ENCODE data around the gene SUGT1. TPM values are rescaled to one million over a fixed set of nuclear protein-coding genes. Genes with fewer than 3 reads are reported as not detected.
"Not testable (repeated sequence)": the region's sequence is repeated elsewhere in the genome, so short reads cannot be mapped to it uniquely, and the experiment has no call there.

Gene SUGT1
- total RNA-seq, 1 donor from 2014 or later, result 71.8 TPM

DNA sequence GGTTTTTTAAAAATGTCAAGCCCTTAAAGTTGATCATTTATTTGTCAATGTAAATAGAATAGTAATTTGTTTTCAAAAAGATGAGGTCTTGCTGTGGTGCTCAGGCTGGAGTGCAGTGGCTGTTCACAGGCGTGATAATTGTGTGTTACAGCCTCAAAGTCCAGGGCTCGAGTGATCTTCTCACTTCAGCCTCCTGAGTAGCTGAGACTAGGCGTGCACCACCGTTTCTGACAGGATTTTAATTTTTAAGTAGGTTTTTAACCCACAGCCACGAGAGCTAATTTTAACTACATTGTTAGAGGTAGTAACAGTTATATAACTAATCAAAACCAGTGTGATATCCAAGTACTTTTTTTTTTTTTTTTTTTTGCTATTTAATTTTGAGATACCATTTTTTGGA is 43.9 kb downstream of the SUGT1 start:
- DNase-seq (ENCODE audit: low spot score), result no peak
- TF ChIP-seq, protein P1, sequence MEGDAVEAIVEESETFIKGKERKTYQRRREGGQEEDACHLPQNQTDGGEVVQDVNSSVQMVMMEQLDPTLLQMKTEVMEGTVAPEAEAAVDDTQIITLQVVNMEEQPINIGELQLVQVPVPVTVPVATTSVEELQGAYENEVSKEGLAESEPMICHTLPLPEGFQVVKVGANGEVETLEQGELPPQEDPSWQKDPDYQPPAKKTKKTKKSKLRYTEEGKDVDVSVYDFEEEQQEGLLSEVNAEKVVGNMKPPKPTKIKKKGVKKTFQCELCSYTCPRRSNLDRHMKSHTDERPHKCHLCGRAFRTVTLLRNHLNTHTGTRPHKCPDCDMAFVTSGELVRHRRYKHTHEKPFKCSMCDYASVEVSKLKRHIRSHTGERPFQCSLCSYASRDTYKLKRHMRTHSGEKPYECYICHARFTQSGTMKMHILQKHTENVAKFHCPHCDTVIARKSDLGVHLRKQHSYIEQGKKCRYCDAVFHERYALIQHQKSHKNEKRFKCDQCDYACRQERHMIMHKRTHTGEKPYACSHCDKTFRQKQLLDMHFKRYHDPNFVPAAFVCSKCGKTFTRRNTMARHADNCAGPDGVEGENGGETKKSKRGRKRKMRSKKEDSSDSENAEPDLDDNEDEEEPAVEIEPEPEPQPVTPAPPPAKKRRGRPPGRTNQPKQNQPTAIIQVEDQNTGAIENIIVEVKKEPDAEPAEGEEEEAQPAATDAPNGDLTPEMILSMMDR (IDR thresholded peaks at IDR 0.05; ENCODE audit: unreplicated experiment), result no peak
- Mint-ChIP-seq H3K36me3 (ENCODE audit: low read depth, unreplicated experiment) (no peaks in the 10 kb centered on the region), H3K27ac (ENCODE audit: unreplicated experiment) (no peak overlapping the region), H3K4me3 (ENCODE audit: unreplicated experiment) (no peak overlapping the region), H3K9me3 (ENCODE audit: unreplicated experiment) (no peaks in the 10 kb centered on the region), H3K4me1 (ENCODE audit: unreplicated experiment) (peaks cover 4% of the 10 kb centered on the region), H3K27me3 (ENCODE audit: unreplicated experiment) (no peaks in the 10 kb centered on the region)

DNA sequence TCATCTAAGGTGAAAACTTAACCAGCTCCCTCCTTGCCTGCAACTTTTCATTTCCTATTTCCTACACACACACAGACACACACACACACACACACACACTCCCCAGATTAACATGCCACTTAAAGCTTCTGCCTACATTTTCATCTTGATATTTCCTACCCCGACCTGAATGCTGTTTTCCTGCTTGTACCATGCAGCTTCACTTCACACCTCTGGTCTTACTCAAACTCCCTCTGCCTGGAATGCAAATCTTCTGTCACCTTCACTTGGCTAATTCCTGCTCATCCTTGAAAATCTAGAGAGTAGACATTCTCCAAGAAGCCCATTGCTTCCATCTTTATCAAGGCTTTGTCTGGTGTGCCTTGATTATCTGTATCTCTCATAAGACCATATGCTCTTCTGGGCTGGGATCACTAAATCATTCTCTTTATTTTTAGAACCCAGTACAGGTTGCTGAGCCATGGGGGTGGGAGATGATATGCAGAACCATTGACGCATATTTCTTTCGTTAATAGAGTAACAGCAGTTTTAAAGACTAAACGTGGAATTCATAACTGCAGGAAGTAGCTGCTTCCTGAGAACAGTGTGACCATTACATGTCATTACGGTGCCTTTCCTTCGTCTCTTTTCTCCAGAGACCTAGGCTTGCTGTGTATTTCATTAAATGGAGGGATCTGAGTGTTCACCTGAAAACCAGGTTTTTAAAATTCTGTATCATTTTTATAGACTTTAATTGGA is 49.3 kb downstream of the SUGT1 start:
- Mint-ChIP-seq H3K36me3 (ENCODE audit: low read depth, unreplicated experiment) (no peaks in the 10 kb centered on the region), H3K4me3 (ENCODE audit: unreplicated experiment) (no peak overlapping the region), H3K9me3 (ENCODE audit: unreplicated experiment) (no peaks in the 10 kb centered on the region), H3K27ac (ENCODE audit: unreplicated experiment) (no peak overlapping the region), H3K27me3 (ENCODE audit: unreplicated experiment) (no peaks in the 10 kb centered on the region), H3K4me1 (ENCODE audit: unreplicated experiment) (peaks cover 11% of the 10 kb centered on the region)
- no peak for DNase-seq (ENCODE audit: low spot score)
- TF ChIP-seq, protein P1 (IDR thresholded peaks at IDR 0.05; ENCODE audit: unreplicated experiment), result no peak

DNA sequence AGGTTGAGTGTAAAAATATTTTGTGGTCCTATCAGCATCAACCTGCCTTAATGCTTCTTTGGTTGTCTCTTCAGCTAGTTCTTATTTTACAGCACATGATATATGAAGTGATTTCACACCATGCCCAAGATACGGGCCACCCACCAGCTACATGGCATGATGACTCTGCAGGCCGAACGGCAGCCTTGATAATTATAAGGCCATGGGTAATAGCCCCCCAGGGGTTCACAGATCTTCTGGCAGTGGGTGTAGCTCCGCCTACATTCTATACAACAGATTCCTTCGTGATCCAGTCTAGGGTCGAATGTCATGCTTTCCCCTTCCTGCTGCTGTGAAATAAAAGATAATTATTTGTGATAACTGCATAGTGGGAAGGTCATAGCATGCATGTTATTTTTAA is 50.8 kb downstream of the SUGT1 start:
- Mint-ChIP-seq H3K27me3 (ENCODE audit: unreplicated experiment) (no peaks in the 10 kb centered on the region), H3K36me3 (ENCODE audit: low read depth, unreplicated experiment) (no peaks in the 10 kb centered on the region), H3K27ac (ENCODE audit: unreplicated experiment) (no peak overlapping the region), H3K4me3 (ENCODE audit: unreplicated experiment) (no peak overlapping the region), H3K9me3 (ENCODE audit: unreplicated experiment) (no peaks in the 10 kb centered on the region), H3K4me1 (ENCODE audit: unreplicated experiment) (peaks cover 11% of the 10 kb centered on the region)
- no peak for DNase-seq (ENCODE audit: low spot score)
- TF ChIP-seq, protein P1 (IDR thresholded peaks at IDR 0.05; ENCODE audit: unreplicated experiment), result no peak

GRCh38 chr13:52706081-52706480 is 53.4 kb downstream of the SUGT1 start:
- peaks cover 11% of the 10 kb centered on the region for H3K4me1 Mint-ChIP-seq (ENCODE audit: unreplicated experiment)
- no peak overlapping the region for H3K4me3 Mint-ChIP-seq (ENCODE audit: unreplicated experiment)
- H3K27me3 Mint-ChIP-seq (ENCODE audit: unreplicated experiment), result no peaks in the 10 kb centered on the region
- no peak for DNase-seq (ENCODE audit: low spot score)
- no peaks in the 10 kb centered on the region for H3K9me3 Mint-ChIP-seq (ENCODE audit: unreplicated experiment)
- TF ChIP-seq, protein P1 (IDR thresholded peaks at IDR 0.05; ENCODE audit: unreplicated experiment), result no peak
- H3K36me3 Mint-ChIP-seq (ENCODE audit: low read depth, unreplicated experiment), result no peaks in the 10 kb centered on the region
- no peak overlapping the region for H3K27ac Mint-ChIP-seq (ENCODE audit: unreplicated experiment)

GRCh38 chr13:52707375-52707774 is 54.7 kb downstream of the SUGT1 start:
- H3K9me3 Mint-ChIP-seq (ENCODE audit: unreplicated experiment), result no peaks in the 10 kb centered on the region
- H3K27me3 Mint-ChIP-seq (ENCODE audit: unreplicated experiment), result no peaks in the 10 kb centered on the region
- TF ChIP-seq, protein P1 (IDR thresholded peaks at IDR 0.05; ENCODE audit: unreplicated experiment), result no peak
- no peaks in the 10 kb centered on the region for H3K36me3 Mint-ChIP-seq (ENCODE audit: low read depth, unreplicated experiment)
- no peak for DNase-seq (ENCODE audit: low spot score)
- no peak overlapping the region for H3K4me3 Mint-ChIP-seq (ENCODE audit: unreplicated experiment)
- no peak overlapping the region for H3K27ac Mint-ChIP-seq (ENCODE audit: unreplicated experiment)
- peaks cover 6% of the 10 kb centered on the region for H3K4me1 Mint-ChIP-seq (ENCODE audit: unreplicated experiment)

DNA sequence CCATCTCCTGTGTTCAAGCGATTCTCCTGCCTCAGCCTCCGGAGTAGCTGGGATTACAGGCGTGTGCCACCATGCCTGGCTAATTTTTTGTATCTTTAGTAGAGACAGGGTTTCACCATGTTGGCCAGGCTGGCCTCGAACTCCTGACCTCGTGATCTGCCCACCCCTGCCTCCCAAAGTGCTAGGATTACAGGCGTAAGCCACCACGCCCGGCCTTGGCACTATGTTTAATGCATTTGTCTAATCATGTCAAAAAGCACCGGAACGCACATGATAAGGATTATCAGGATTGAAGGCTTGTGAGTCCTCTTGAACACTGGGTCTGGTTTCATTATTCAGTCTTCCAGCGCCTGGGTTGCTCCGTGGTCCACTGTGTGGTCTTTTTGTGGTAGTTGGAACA is 55.6 kb downstream of the SUGT1 start:
- peaks cover 15% of the 10 kb centered on the region for H3K4me1 Mint-ChIP-seq (ENCODE audit: unreplicated experiment)
- H3K27me3 Mint-ChIP-seq (ENCODE audit: unreplicated experiment); H3K9me3 Mint-ChIP-seq (ENCODE audit: unreplicated experiment); H3K36me3 Mint-ChIP-seq (ENCODE audit: low read depth, unreplicated experiment); H3K27ac Mint-ChIP-seq (ENCODE audit: unreplicated experiment); DNase-seq (ENCODE audit: low spot score); H3K4me3 Mint-ChIP-seq (ENCODE audit: unreplicated experiment): not testable (repeated sequence)

Data from endothelial cell (in vitro differentiated cells).